Measurements from ENCODE around the gene NCKAP5. TPM values are rescaled to one million over a fixed set of nuclear protein-coding genes. Genes with fewer than 3 reads are reported as not detected.

Gene NCKAP5
- total RNA-seq, 1 donor from 2014 or later = 8.8 TPM

GRCh38 chr2:132844585-132844984 is 723.7 kb downstream of the NCKAP5 start:
- H3K27me3 ChIP-seq = no peaks in the 10 kb centered on the region
- no peaks in the 10 kb centered on the region for H3K9me3 ChIP-seq
- no peak overlapping the region for H3K27ac ChIP-seq
- intact Hi-C loops (cut with DNase I) = no loop called here
- H3K4me3 ChIP-seq = no peak overlapping the region
- no peaks in the 10 kb centered on the region for H3K36me3 ChIP-seq
- no peaks in the 10 kb centered on the region for H3K4me1 ChIP-seq
- no peak for DNase-seq (ENCODE audit: extremely low spot score in 2 of 2)
- TF ChIP-seq POLR2A (IDR thresholded peaks at IDR 0.05) (no peak), POLR2AphosphoS5 (IDR thresholded peaks at IDR 0.05; ENCODE audit: insufficient read depth in 1 of 2, low read depth in 1 of 2) (no peak), CTCF (IDR thresholded peaks at IDR 0.05) (no peak)

GRCh38 chr2:132837769-132838168 is 730.5 kb downstream of the NCKAP5 start:
- intact Hi-C loops (cut with DNase I) = no loop called here
- no peaks in the 10 kb centered on the region for H3K27me3 ChIP-seq
- no peak for DNase-seq (ENCODE audit: extremely low spot score in 2 of 2)
- H3K4me3 ChIP-seq = no peak overlapping the region
- H3K9me3 ChIP-seq = no peaks in the 10 kb centered on the region
- H3K27ac ChIP-seq = no peak overlapping the region
- H3K4me1 ChIP-seq = no peaks in the 10 kb centered on the region
- H3K36me3 ChIP-seq = no peaks in the 10 kb centered on the region
- no peak for TF ChIP-seq POLR2A (IDR thresholded peaks at IDR 0.05)
- no peak for TF ChIP-seq POLR2AphosphoS5 (IDR thresholded peaks at IDR 0.05; ENCODE audit: insufficient read depth in 1 of 2, low read depth in 1 of 2)
- TF ChIP-seq CTCF (IDR thresholded peaks at IDR 0.05) = no peak

- H3K36me3 ChIP-seq = no peaks in the 10 kb centered on the region
- no peak for TF ChIP-seq CTCF (IDR thresholded peaks at IDR 0.05)
- TF ChIP-seq POLR2AphosphoS5 (IDR thresholded peaks at IDR 0.05; ENCODE audit: insufficient read depth in 1 of 2, low read depth in 1 of 2) = no peak
- no peak for TF ChIP-seq POLR2A (IDR thresholded peaks at IDR 0.05)
- H3K27ac ChIP-seq = no peak overlapping the region
- no peaks in the 10 kb centered on the region for H3K4me1 ChIP-seq
- H3K9me3 ChIP-seq = no peaks in the 10 kb centered on the region
- H3K4me3 ChIP-seq = no peak overlapping the region
- intact Hi-C loops (cut with DNase I) = no loop called here
- no peak for DNase-seq (ENCODE audit: extremely low spot score in 2 of 2)
- no peaks in the 10 kb centered on the region for H3K27me3 ChIP-seq
Observed at GRCh38 chr2:132830321-132830827, 737.9 kb downstream of the NCKAP5 start.

GRCh38 chr2:132825601-132826000 is 742.7 kb downstream of the NCKAP5 start:
- Histone ChIP-seq H3K27me3 (no peaks in the 10 kb centered on the region), H3K27ac (no peak overlapping the region), H3K36me3 (no peaks in the 10 kb centered on the region), H3K4me3 (no peak overlapping the region), H3K4me1 (no peaks in the 10 kb centered on the region), H3K9me3 (no peaks in the 10 kb centered on the region)
- intact Hi-C loops (cut with DNase I) = no loop called here
- DNase-seq (ENCODE audit: extremely low spot score in 2 of 2) = no peak
- no peak for TF ChIP-seq CTCF (IDR thresholded peaks at IDR 0.05)
- no peak for TF ChIP-seq POLR2AphosphoS5 (IDR thresholded peaks at IDR 0.05; ENCODE audit: insufficient read depth in 1 of 2, low read depth in 1 of 2)
- TF ChIP-seq POLR2A (IDR thresholded peaks at IDR 0.05) = no peak

GRCh38 chr2:132824716-132825115 is 743.5 kb downstream of the NCKAP5 start:
- TF ChIP-seq POLR2AphosphoS5 (IDR thresholded peaks at IDR 0.05; ENCODE audit: insufficient read depth in 1 of 2, low read depth in 1 of 2) (no peak), POLR2A (IDR thresholded peaks at IDR 0.05) (no peak)
- intact Hi-C loops (cut with DNase I) = no loop called here
- Histone ChIP-seq H3K4me1 (no peaks in the 10 kb centered on the region), H3K27me3 (no peaks in the 10 kb centered on the region), H3K36me3 (no peaks in the 10 kb centered on the region), H3K27ac (no peak overlapping the region), H3K9me3 (no peaks in the 10 kb centered on the region), H3K4me3 (no peak overlapping the region)
- no peak for DNase-seq (ENCODE audit: extremely low spot score in 2 of 2)

Data from vagina (tissue), 2 donors.